ENCODE results near the gene RORC.
A peak's percentile ranks its signal among the peaks of the same experiment; 100 is the strongest.
"Not testable (repeated sequence)": the region's sequence is repeated elsewhere in the genome, so short reads cannot be mapped to it uniquely, and the experiment has no call there.

RORC gene

DNA sequence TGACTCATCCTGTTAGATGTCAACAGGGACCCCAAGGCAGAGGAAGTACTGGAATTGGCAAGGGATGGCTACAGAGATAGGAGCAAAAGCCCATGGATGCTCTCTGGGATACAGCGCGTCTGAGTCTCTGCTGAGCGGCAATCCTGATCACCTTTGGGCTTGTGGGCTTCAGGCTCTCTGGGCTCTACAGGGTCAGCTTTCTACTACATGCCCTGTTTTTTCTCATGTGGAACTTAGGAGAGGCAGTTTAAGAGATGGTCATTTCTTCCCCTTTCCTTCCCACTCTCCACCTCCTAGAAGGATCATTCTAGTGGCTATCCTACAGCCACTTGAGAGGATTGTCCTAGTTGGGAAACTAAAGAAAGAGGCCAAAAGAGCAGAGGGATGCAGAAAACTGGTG lies 27.7 kb downstream of the RORC start:
- no peak for DNase-seq

DNA sequence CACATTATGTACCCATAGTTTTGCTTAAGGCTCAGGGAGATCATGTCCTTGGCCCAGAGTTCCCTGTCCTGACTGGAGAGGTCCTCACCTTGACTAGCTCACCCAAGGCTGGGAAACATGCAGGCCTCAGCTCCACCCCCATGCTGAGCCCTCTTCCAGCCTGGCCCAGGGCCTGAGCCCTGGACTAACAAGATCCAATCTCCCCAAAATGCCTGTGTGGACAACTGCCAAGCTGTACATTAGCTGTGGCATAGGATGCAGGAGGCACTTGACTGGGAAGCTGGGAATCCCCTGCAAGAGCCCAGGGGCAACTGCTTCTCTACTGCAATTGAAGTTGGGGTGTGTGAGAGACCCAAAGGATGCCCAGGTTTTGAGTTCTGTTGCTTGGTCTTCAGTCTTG lies 28.4 kb downstream of the RORC start:
- no peak for DNase-seq

DNA sequence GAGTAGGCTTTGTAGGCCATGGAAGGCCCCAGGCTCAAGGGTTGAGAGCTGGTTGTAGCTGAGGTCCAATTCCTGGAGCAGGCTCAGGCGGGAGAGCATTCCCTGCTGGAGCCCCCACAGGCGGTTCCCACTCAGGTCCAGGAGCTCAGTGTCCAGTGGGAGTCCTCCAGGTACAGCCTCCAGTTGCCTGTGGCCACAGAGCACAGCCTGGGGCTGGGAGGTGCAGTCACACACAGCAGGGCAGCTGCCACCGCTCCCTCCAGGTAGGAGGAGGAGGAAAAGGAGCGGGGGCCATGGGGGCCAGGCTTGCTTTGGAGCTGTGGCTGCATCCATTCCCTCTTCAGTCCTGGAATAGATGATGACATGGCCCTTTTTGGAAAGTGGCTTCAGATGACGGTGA lies 29.2 kb downstream of the RORC start:
- DNase-seq: no peak

DNA sequence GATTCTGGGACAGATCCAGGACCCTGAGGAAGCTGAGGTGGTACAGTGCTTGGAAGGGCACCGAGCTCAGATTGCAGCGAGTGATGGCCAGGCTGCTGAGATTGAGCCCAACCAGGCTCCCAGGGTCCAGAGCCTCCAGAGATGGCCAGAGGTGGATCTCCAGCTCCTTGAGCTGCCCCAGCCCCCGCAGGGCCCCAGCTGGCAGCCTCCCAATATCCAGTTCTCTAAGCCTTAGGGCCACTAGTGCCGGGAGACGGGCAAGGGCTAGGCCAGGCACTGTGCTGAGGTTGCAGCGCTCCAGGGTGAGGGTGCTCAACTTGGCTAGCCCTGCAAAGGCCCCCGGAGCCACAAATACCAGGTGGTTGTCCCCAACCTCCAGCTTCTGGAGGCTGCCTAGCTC lies 29.8 kb downstream of the RORC start:
- DNase-seq: no peak

DNA sequence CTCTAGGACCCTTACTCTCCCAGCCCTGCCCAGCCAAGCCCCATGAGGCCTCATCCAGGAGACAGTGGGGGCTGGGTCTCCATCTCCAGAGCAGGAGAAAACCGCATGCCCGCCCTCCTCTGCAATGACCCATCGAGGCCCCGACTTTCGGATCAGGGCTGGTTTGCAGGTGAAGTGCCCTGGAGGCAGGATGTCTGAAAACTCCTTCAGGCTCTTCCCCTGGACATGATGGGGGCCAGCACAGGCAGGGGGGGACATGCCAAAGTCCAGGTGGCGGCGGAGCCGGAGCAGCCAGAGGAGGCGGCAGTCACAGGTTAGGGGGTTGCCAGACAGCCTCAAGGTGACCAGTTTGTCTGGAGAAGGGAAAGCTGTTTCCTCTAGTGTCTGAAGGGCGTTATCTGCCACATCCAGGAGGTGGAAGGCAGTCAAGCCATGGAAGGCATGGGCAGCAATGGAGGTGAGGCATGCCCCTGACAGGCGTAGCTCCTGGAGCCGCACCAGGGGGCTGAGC lies 30.2 kb downstream of the RORC start:
- DNase-seq: no peak

DNA sequence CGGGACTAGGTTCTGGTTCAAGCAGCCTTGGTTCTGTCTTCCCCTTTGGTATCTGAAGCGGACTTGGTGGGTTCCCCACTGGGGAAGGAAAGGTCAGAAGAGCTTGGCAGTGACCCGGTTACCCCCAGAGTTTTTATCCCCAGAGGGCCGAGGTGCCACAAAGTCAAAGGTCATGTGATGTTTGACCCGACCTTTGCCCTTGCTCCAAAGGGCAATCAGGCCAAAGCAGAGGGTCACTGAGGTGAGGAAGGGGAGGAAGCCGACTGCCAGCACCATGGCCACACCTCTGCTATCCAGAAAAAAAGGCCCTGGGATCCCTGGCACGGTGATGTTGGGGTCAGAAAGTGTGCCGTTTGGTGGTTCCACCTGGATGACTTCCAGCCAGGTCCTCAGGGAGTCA lies 30.8 kb downstream of the RORC start:
- DNase-seq: no peak

DNA sequence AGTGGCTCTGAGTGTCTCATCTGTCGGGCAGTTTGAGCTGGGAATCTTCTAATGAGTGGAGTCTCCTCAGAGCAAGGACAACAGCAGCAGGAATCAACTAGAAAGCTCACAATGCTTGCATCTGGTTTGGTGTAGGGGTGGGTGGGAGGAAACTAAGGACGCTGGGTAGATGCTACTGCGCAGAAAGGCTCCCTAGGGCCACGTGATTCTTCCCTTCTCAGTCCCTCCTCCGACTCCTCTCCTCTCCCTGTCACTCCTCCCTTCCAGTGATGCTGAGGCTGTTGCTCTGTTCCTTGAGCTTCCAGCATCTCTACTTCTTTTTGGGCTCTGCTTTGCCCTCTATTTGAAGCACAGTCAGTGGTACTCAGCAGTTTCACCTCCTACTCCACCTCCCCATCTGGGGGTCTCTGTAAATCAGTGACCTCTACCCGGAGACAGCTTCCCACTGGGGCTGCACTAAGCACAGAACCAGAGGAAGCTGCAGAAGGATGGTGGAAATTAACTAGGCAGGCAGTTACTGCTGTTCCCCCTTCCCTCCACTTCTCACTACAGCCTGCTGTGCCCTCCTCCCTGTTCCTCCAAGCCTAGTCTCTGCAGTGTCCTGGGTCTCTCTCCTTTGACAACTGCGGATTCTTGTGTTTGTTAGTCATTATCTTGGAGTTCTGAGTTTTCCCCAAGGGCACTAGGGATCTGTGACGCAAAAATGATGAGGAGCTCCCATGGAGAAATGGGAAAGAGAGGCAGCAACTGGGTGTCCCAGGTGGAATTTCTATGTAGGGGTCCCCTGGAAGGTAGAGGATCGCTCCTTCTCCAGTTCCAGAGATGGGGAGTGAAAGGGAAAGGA lies 32.2 kb downstream of the RORC start:
- DNase-seq: no peak

DNA sequence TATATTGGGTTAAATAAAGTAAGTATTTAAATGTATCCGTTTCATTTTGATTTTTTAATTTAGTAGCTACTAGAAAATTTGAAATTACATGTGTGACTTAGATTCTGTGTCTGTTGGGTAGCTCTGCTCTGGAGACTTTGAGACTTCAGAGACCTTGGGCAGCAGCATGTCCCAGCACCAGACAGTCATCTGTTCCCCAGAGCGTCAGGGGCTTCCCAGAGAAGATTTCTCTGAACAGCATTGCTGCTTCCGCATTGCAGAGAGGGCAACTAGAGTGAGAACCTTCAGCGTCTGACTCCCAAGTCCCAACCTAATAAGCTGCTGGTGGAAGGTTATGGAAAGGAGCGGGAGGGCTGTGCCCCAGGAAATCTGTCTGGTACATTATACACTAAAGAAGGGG lies 33.0 kb downstream of the RORC start:
- no peak for DNase-seq

DNA sequence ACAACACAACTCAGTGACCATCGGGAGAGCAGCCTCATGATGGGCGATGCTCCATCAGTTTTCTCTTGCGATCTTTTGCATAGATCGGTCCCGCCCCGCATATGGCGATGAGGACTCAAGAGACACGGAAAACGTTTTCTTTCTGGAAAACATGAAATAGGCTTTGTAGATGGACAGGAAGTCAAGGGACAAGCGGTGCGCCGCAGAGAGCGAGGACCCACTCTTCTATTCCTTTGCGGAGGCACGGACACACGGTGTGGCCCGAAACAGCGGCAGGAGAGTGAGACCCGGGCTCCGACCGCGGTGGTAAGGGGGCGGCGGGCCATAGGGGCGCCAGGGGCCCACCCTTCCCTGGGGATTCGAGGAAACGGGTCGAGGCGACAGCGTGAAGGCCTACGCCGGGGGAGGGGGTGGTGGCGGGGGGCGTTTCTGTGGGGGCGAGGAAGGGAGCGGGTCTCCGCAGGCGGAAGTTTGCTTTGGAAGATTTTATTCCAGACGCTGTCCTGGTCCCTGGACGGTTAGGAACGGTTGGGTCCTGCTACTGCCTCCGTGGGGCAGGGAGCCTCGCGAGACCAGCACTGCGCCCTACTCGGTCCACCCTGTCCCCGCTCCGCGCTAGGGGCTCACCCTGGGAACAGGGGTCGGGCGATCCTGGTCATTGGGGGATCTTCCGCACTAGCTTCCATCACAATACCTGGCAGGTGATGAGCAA lies 40.5 kb downstream of the RORC start:
- no peak for DNase-seq

DNA sequence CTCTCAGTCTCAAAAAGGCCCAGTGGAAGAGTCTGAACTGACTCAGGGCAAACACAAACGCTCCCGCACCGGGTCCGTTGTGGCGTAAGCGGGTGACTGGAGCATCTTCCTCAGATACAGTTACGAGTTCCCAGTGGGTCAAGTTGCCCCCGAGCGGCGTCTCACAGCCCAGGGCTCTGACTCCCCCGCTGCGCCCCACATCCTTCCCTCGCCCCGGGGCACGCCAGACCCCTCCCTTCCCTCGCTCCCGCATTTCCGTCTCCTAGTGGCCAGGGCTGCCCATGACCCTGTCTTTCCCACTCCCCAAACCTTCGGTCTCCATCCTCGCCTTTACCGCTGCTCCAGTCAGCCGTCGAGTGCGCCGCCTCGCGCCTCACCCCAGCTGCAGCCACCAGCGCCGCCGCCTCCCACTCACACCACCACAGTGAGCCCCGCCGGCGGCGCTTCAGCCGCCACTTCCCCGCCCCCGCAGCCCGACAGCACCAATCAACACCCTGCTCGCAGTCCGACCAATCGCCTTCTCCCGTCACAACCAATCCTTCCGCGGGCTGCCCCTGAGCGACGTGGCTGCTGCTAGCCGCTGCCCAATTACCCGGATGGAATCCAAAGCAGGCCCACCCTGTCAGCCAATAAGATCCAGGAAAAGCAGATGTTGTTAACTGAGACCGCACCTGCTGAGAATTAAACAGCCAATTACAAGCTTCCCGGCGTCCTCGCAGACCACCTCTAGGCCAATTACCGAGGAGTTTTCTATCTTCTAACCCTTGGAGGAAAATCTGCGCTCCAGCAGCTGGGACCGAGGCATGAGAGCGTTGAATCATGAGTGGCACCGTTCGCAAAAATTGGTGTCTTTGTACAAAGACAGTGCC lies 41.3 kb downstream of the RORC start, which contains the start of gene TDRKH:
TSS of gene TDRKH (minus strand) at position 430 of the 869 bp plus-strand sequence. CDS start 7,478 bp downstream, outside the sequence.
- peak; percentile 99 for DNase-seq

DNA sequence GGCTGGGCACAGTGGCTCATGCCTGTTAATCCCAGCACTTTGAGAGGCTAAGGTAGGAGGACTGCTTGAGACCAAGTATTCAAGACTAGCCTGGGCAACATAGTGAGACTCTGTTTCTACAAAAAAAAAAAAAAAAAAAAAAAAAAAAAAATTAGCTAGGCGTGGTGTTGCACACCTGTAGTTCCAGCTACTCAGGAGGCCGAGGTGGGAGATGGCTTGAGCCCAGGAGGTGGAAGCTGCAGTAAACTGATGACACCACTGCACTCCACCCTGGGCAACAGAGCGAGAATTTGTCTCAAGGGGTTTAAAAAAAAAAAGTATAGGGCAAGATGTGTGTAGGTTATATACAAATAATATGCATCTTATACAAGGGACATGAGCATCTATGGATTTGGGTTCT lies 43.9 kb downstream of the RORC start:
- DNase-seq: no peak

DNA sequence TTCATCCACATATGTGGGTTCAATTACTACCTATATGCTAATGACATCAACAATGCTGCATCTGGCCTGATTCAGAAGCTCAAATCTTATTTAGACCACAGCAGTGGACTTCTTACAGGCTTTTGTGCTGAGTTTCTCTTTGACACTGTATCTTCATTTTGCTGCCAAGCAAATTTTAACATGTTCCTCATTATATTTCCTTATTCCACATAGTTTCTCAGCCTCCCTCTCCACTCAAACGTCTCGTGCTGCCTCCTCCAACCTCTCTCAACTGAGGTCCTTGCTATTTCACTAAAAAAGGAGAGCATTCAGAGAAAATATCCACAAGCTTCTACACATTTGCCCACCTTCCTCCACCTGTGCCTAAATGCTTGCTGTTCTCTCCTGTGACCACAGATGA lies 47.8 kb downstream of the RORC start:
- no peak for DNase-seq

DNA sequence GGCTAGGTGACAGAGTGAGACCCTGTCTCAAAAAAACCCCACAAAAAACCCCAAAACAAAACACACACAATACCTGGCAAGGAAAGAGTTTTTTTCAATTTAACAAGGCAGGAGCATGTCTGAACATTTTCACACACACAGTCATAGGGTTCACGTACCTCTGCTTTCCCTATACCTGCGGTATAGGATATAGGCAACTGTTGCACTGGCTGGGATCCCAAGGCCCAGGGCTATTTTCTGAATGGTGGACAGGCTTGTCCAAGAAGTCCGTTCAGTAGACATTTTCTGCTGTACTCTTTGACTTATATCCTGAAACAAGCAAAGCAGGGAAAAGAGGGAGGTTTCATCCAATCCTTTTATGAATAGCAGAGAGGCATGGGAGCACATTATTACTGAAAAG lies 48.9 kb downstream of the RORC start:
- no peak for DNase-seq

DNA sequence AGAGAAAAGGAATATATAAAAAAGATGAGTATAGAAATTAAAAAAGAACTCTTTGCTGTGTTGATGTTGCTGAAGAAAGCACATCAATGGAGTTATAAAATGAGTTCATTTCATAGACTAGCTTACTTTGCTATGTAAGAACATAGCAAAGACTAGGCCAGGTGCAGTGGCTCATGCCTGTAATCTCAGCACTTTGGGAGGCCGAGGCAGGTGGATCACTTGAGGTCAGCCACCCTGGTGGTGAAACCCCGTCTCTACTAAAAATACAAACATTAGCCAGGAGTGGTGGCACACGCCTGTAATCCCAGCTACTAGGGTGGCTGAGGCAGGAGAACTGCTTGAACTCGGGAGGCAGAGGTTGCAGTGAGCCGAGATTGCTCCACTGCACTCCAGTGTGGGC lies 49.6 kb downstream of the RORC start:
- DNase-seq: not testable (repeated sequence)

DNA sequence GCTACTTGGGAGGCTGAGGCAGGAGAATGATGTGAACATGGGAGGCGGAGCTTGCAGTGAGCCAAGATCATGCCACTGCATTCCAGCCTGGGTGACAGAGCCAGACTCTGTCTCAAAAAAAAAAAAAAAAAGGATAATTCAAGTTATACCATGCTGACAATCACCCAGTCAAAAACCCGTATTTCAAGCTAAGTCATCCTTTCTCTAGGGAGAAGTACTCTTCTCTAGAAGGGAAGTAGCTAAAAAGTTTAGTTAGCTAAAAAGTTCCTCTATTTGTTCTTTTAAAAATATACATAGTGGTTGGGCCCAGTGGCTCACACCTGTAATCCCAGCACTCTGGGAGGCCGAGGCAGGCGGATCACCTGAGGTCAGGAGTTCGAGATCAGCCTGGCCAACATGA lies 50.9 kb downstream of the RORC start:
- not testable (repeated sequence) for DNase-seq

DNA sequence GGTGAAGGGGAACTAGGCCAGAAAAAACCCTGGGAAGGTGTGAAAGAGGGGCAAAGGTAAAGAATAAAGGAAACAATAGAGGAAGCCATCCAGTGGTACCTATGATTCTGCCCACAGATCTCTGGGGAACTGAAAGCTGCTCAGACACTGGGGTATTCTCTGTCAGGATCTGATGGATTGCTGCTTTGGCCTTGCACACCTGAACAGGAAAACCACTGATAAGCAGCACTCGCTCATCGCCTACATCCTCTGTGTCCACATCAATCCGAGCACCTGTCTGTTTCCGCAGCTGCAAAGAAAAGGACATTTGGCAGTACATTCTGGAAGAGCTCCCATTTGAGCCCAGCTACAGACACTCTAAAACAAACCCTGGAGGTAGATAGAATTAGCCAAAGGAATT lies 51.8 kb downstream of the RORC start:
- no peak for DNase-seq

DNA sequence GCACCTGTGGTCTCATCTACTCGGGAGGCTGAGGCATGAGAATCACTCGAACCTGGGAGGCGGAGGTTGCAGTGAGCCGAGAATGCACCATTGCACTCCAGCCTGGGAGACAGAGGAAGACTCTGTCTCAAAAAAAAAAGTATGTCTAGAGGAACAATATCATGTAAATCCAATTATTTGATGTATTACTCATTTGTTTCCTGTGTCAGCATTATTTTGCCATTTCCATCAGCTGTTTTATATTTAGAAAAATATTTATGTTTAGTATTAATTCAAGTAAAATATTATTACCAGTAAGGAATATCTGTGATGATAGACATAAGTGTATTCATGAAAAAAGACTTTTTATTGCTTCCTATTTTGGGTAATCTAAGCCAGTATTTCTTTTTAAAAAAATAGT lies 54.3 kb downstream of the RORC start:
- no peak for DNase-seq

DNA sequence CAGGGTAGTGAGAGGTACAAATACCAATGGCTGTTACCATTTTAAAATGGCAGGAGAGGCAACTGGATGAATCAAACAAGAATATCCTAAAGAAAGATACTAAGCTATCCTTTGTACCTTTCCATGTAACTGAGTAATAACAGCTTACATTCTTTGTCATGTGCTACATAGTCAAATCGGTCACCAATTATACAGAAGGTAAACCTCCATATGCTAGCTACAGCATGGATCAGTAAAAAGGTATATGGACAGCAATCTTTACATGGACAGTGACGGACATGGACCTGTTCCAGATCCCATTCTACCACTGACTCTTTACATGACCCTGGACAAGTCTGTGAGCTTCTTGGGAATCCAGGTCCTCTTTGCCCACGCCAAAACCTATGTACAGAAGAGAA lies 54.9 kb downstream of the RORC start:
- no peak for DNase-seq

DNA sequence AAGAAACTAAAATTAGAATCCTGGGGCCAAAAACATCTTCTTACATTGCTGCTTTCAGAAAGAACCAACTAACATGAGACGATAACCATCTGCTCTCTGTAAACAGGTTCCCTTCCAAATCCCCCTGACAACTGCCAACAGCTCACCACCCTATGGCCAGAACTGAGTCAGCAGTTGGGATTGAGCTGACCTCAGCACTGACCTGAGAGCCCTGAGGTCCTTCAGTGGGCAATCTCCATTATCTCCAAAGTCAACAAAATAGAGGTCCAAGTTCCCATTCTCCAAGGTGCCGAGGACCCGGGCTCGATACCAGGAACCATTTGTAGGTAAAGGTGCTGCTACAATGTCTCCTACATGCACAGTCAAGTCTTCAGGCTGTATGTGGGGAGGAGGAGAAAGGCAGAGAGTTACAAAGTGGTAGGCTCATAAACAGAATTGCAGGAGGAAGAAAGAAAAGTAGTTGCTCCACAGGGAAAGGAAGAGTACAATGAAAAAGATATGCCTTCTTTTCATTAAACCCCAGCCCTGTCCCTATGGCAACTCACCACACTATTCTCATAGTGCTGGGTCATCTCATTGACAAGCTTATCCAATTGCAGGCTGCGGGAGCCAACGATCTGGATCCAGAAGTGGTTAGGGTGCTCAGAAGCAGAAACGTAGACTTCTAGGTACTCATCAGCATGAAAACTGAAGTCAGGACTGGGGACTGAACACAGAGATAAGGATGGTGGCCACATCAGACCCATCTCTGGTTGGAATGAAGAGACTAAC lies 55.5 kb downstream of the RORC start:
- DNase-seq: no peak

DNA sequence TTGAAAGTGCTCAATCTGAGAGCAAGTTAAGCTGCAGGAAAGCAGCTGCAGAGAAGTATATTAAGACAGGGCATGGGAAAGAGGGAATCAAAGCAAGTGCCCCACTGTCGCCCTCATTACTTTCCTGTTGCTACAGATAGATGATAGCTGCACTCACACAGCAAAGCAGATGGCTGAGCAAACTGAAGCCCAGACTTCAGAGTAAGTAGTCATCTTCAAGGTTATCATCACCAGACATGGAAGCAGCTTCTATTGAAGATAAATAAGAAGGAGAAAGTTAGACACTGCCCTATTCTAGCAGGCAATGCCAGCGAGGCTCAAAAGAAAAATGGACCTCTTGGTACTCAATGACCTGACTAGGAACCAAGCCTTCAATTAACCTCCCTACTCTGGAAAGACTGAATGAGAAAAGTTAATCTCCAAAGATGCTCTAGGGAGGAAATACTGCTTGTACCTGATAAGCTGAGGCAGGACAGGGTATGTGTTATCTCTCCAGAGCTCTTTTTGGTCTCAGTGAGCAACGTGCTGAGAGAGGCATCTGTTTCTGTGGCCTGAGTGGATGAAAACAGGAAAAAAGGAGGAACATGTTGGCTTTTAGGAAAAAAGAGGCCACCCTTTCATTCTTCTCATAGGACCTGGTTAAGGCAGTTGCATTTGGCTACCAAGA lies 57.2 kb downstream of the RORC start:
- no peak for DNase-seq

DNA sequence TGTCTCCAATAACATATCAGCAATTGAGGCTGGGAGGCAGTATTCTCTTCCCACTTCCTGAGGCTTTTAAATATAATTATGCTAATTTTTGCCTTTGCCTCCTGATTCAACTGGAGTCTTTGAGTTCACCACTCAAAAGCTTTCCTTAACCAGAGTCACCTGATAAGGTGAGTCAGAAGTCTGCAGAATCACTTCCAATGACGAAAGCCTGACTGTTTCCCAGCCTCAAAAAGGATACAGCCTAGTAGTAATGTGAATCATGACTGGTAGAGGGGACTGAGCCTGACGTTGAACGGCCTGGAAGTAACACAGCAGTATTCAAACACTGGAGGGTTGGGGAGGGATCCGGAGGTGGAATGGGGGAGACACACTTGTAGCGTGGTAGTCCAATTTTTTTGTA lies 57.9 kb downstream of the RORC start:
- no peak for DNase-seq

DNA sequence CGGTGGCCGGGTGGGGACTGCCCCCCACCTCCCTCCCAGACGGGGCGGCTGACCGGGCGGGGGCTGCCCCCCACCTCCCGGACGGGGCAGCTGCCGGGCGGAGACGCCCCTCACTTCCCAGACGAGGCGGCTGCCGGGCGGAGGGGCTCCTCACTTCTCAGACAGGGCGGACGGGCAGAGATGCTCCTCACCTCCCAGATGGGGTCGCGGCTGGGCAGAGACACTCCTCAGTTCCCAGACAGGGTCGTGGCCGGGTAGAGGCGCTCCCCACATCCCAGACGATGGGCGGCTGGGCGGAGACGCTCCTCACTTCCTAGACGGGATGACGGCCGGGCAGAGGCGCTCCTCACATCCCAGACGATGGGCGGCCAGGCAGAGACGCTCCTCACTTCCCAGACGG lies 62.3 kb downstream of the RORC start:
- DNase-seq: not testable (repeated sequence)
